Sigmoid colon (tissue), 3 donors: ENCODE measurements around the gene TAOK2.

Experiments used
- POLR2A ChIP-seq, 2 donors: fragments of 450-650 bp; IDR thresholded peaks; one replicate each; pipeline ENCODE4 v1.6.1; 2016; ENCODE audit warnings: antibody characterized with exemption in 2 of 2, mild to moderate bottlenecking in 2 of 2, moderate library complexity in 2 of 2
- TF ChIP-seq, protein P1 (sequence below), 4 experiments: fragments of 450-650 bp in 3 of 4; fragments of 200-600 bp in 1 of 4; IDR thresholded peaks; one replicate each; pipeline ENCODE4 v1.5.1; 2016 to 2019; ENCODE audit warnings: antibody characterized with exemption in 4 of 4, mild to moderate bottlenecking in 3 of 4, moderate library complexity in 2 of 4

DNA sequence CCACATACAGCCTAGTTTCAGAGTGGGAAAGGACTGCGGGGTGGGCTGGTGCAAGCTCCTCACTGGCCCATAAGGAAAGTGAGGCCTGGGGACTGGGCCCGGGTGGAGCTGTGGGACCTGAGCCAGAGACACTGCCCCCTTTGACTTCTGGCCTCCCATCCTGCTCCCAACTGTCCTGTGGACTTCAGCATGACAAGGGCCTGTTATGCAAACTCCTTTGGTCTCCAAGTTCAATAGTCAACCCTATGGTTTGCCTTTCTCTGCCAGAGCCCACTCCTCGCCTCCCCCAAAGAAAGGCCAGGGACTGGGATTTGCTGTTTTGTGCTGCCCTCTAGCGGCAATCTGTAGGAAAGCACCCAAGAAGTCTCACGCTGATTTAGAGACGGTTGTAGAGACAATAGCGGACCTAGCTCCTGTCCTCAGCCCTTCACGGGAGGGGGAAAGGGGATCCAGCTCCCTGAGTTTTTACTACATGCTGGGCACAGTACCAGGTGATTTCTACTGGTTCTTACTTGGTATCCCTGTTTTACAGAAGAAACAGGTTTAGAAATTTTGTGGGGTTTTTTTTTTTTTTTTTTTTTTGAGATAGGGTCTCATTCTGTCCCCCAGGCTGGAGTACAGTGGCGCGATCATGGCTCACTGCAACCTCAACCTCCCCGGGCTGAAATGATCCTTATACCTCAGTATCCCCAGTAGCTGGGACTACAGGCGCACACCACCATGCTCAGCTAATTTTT is 58.6 kb downstream of the TAOK2 start:
- TF ChIP-seq, protein P1, sequence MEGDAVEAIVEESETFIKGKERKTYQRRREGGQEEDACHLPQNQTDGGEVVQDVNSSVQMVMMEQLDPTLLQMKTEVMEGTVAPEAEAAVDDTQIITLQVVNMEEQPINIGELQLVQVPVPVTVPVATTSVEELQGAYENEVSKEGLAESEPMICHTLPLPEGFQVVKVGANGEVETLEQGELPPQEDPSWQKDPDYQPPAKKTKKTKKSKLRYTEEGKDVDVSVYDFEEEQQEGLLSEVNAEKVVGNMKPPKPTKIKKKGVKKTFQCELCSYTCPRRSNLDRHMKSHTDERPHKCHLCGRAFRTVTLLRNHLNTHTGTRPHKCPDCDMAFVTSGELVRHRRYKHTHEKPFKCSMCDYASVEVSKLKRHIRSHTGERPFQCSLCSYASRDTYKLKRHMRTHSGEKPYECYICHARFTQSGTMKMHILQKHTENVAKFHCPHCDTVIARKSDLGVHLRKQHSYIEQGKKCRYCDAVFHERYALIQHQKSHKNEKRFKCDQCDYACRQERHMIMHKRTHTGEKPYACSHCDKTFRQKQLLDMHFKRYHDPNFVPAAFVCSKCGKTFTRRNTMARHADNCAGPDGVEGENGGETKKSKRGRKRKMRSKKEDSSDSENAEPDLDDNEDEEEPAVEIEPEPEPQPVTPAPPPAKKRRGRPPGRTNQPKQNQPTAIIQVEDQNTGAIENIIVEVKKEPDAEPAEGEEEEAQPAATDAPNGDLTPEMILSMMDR (IDR thresholded peaks at IDR 0.05): peak in 3 of 4 experiments; percentile 31 to 55 (median 51)
- no peak for TF ChIP-seq POLR2A (IDR thresholded peaks at IDR 0.05)
